ENCODE results near the gene KLHL29. TPM values are rescaled to one million over a fixed set of nuclear protein-coding genes. Genes with fewer than 3 reads are reported as not detected.

The KLHL29 gene
- total and polyA plus RNA-seq, 10 donors = 1.5 to 30.5 (median 9.4) TPM

GRCh38 chr2:23417310-23417709 lies 32.3 kb downstream of the KLHL29 start:
- intact Hi-C loops (cut with DNase I; ENCODE audit: low total_unique reads) = no loop called here
- Histone ChIP-seq H3K36me3 (no peaks in the 10 kb centered on the region), H3K4me1 (peaks cover 0 to 5% (median 0%) of the 10 kb centered on the region in 6 donors), H3K27ac (no peak overlapping the region), H3K9me3 (no peaks in the 10 kb centered on the region), H3K4me3 (no peak overlapping the region), H3K27me3 (replicated peaks in 1 of 7) (no peaks in the 10 kb centered on the region)
- TF ChIP-seq POLR2AphosphoS5 (IDR thresholded peaks at IDR 0.05) (no peak), POLR2A (IDR thresholded peaks at IDR 0.05) (no peak), CTCF (IDR thresholded peaks at IDR 0.05 in 8 of 11, conservative IDR thresholded peaks at IDR 0.05 in 3 of 11) (no peak)
- WGBS, 5 donors = 86 to 92% (median 87%) methylated on average over 12 of the region's 12 CpGs
- DNase-seq = peak; percentile 17

- TF ChIP-seq CTCF (IDR thresholded peaks at IDR 0.05 in 8 of 11, conservative IDR thresholded peaks at IDR 0.05 in 3 of 11) (no peak), POLR2A (IDR thresholded peaks at IDR 0.05) (no peak), POLR2AphosphoS5 (IDR thresholded peaks at IDR 0.05) (no peak)
- intact Hi-C loops (cut with DNase I; ENCODE audit: low total_unique reads) = no loop called here
- no peaks in the 10 kb centered on the region for H3K27me3 ChIP-seq (replicated peaks in 1 of 7)
- no peaks in the 10 kb centered on the region for H3K36me3 ChIP-seq
- peaks cover 0 to 5% (median 0%) of the 10 kb centered on the region in 6 donors for H3K4me1 ChIP-seq
- DNase-seq = peak; percentile 31
- WGBS, 5 donors = 85 to 96% (median 88%) methylated on average over 4 to 5 of the region's 5 CpGs
- peak overlapping the region in 2 of 8 donors; percentile 1 to 10 for H3K27ac ChIP-seq
- H3K9me3 ChIP-seq = no peaks in the 10 kb centered on the region
- H3K4me3 ChIP-seq = no peak overlapping the region
These were observed 33.1 kb downstream of the KLHL29 start for GRCh38 chr2:23418056-23418455.

GRCh38 chr2:23418461-23418911 lies 33.5 kb downstream of the KLHL29 start:
- H3K9me3 ChIP-seq = no peaks in the 10 kb centered on the region
- peak overlapping the region in 2 of 8 donors; percentile 10 to 41 for H3K27ac ChIP-seq
- H3K4me3 ChIP-seq = no peak overlapping the region
- DNase-seq = peak; percentile 23
- intact Hi-C loops (cut with DNase I; ENCODE audit: low total_unique reads) = no loop called here
- TF ChIP-seq POLR2A (IDR thresholded peaks at IDR 0.05) (no peak), POLR2AphosphoS5 (IDR thresholded peaks at IDR 0.05) (no peak), CTCF (IDR thresholded peaks at IDR 0.05 in 8 of 11, conservative IDR thresholded peaks at IDR 0.05 in 3 of 11) (no peak)
- 68 to 74% (median 73%) methylated on average over 6 of the region's 6 CpGs for WGBS, 5 donors
- H3K4me1 ChIP-seq = peaks cover 0 to 5% (median 0%) of the 10 kb centered on the region in 6 donors
- H3K27me3 ChIP-seq (replicated peaks in 1 of 7) = no peaks in the 10 kb centered on the region
- H3K36me3 ChIP-seq = no peaks in the 10 kb centered on the region

GRCh38 chr2:23419171-23420090 lies 34.5 kb downstream of the KLHL29 start:
- no peak overlapping the region for H3K4me3 ChIP-seq
- no peaks in the 10 kb centered on the region for H3K9me3 ChIP-seq
- peaks cover 0 to 5% (median 0%) of the 10 kb centered on the region in 6 donors for H3K4me1 ChIP-seq
- H3K27ac ChIP-seq = peak overlapping the region in 6 of 8 donors; percentile 9 to 41 (median 33)
- H3K36me3 ChIP-seq = no peaks in the 10 kb centered on the region
- DNase-seq = peak; percentile 53
- H3K27me3 ChIP-seq (replicated peaks in 1 of 7) = no peaks in the 10 kb centered on the region
- intact Hi-C loops (cut with DNase I; ENCODE audit: low total_unique reads) = no loop called here
- WGBS, 5 donors = 80 to 87% (median 83%) methylated on average over 22 to 25 of the region's 25 CpGs
- no peak for TF ChIP-seq POLR2AphosphoS5 (IDR thresholded peaks at IDR 0.05)
- no peak for TF ChIP-seq CTCF (IDR thresholded peaks at IDR 0.05 in 8 of 11, conservative IDR thresholded peaks at IDR 0.05 in 3 of 11)
- no peak for TF ChIP-seq POLR2A (IDR thresholded peaks at IDR 0.05)
